Ovary (tissue), 3 donors: ENCODE results near the gene CD63.

Experiments used
- CTCF ChIP-seq, 3 donors: fragments of 450-650 bp in 2 of 3; fragments of 200-600 bp in 1 of 3; IDR thresholded peaks; one replicate each; pipeline versions ENCODE4 v1.5.1 to v1.8.0; 2016 to 2022; ENCODE audit warnings: antibody characterized with exemption in 3 of 3, mild to moderate bottlenecking in 1 of 3
- POLR2A ChIP-seq: fragments of 450-650 bp; IDR thresholded peaks from one replicate; pipeline ENCODE4 v1.6.1; 2017; ENCODE audit warnings: antibody characterized with exemption, mild to moderate bottlenecking, moderate library complexity
- donor health status: DM: no; HTN: no; CAD: no.

GRCh38 chr12:55728186-55728938 lies 447 bp downstream of the CD63 start:
- TF ChIP-seq CTCF (IDR thresholded peaks at IDR 0.05) (no peak), POLR2A (no peak)
